GM18858 (cell line): ENCODE data around the gene SCN8A.
"Not testable (repeated sequence)": the region's sequence is repeated elsewhere in the genome, so short reads cannot be mapped to it uniquely, and the experiment has no call there.

Experiments
- ATAC-seq: cut with Tn5 transposase; IDR thresholded peaks from one replicate; pipeline ENCODE4 v1.9.1; 2021; ENCODE audit not compliant: unreplicated experiment

Gene SCN8A

GRCh38 chr12:51759175-51759574, 168.1 kb downstream of the SCN8A start:
- no peak for ATAC-seq

GRCh38 chr12:51759695-51760094, 168.7 kb downstream of the SCN8A start:
- ATAC-seq, result no peak

GRCh38 chr12:51760231-51760630, 169.2 kb downstream of the SCN8A start:
- ATAC-seq, result no peak

DNA sequence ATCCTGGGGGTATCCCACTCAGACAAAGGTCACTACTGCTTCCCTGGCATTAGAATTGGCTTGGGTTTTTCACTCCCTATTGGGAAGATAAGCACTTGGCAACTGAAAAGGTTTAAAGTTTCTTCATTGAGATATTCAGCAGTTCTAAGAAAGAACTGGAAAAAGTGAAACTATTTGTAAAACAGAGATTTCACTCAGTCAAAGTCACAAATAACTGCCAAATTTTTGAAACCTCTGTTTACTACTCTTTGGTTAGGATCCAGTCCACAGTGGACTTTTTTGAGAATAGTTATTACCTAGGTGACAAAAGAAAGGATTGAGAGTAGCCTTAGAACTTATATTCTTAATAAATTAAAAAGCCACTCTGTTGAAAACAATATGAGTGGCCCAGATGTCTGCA, 172.7 kb downstream of the SCN8A start:
- no peak for ATAC-seq

DNA sequence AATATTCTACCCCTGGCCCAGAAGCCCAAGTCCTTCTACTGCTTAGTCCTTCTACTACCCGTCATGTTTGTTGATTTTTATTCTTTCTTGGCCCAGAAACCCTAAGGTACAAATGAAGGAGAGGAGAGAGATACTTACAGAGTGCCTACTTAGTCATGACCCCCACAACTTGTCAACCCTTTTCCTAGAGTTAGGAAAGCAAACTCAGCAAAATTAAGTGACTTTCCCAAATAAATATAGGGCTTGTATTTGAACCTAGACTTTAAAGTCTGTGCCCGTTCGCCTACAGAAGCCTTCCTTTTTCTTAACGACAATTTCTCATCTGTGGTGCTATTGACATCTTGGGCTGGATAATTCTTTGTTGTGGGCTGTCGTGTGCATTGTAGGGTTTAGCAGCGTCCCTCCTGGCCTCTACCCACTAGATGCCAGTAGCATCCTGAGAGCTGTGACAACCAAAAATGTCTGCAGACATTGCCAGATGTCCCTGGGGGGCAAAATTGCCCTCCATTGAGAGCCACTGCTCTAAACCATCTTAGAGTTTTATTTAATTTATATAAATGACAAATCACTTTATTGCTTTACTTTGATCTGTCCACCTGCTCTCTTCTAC, 175.1 kb downstream of the SCN8A start:
- no peak for ATAC-seq

- no peak for ATAC-seq
Measured at GRCh38 chr12:51771008-51771407, 180.0 kb downstream of the SCN8A start.

DNA sequence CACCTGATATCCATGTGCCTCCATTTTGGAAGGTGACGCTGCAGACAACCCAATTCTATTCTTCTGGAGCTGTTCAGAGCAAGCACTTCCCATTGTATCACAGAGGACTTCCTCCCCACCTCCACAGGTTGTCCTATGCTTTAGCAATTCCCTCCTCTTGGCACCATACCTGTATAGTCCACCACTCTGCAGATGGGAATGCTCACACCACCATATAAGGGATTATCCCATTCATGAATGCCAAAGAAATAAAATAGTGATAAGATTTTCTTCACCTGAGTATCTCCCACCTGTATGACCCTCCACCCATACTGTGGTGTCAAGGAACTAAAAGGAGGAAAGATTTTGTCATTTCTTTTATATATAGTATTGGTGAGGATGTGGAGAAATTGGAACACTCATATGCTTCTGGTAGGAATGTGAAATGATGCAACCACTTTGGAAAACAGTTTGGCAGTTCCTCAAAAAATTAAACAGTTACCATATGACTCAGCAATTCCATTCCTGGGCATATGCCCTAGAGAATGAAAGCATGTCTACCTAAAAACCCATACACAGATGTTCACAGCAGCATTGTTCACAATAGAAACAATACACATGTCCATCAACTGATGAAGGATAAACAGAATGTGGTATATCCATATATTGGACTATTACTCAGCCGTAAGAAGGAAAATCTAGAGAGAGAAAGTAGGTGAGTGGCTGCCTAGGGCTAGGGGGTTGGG, 182.3 kb downstream of the SCN8A start:
- no peak for ATAC-seq

- ATAC-seq, result no peak
Measured at GRCh38 chr12:51774933-51775332, 183.9 kb downstream of the SCN8A start.

GRCh38 chr12:51777457-51777856, 186.4 kb downstream of the SCN8A start:
- ATAC-seq, result no peak

DNA sequence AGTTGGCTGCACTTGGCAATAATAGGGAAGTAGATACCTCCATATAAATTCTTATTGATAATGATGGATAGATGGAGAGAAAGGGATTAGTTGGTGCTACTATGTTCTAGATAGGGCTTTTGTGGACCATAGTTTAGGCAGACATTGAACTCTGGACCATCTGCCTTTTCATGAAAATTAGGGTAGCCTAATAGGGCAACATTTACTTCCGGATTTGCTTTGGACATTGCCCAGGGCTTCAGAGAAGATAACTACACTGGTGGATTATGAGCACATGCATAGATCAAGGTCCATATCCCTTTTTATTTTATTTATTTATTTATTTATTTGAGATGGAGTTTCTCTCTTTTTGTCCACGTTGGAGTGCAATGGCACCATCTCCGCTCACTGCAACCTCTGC, 186.9 kb downstream of the SCN8A start:
- ATAC-seq, result no peak

DNA sequence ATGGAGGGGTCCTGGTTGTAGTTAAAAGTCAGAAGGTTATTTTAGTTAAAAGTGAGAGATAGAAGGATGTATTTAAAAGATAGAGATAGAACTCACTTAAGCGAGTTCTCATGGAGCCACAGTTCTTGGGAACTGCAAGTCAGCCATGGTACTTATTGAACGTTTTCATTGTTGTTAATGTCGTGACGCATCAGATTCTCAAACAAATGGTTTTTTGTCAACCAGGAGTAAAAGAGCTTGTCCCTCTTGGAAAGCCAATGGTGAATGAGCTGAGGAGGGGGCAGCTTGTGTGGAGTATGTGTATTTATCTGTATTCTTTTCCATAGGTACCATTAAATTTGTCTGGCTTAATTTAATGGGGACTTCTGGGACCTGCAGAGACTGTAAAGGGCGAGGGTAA, 188.8 kb downstream of the SCN8A start:
- no peak for ATAC-seq

GRCh38 chr12:51784688-51785087, 193.7 kb downstream of the SCN8A start:
- no peak for ATAC-seq

DNA sequence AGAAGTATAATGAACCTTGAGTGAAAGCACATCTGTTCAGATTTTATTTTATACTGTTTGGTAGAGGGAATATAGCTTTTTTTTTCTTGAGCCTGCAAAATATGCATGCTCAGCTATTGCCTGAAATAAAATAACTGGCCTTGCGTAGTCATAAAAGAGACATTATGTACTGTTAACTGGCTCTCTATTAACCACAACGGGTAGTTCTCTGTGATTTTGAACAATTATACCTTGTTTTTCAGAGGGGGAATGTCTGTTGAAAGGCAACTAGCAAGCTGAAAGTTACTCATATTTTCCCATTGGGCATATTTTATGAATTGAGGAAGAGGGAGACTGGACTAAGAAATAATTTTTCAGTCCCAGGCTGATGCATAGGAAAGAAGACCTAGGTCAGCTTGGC, 194.9 kb downstream of the SCN8A start:
- no peak for ATAC-seq

GRCh38 chr12:51788876-51789275, 197.8 kb downstream of the SCN8A start:
- ATAC-seq, result no peak

DNA sequence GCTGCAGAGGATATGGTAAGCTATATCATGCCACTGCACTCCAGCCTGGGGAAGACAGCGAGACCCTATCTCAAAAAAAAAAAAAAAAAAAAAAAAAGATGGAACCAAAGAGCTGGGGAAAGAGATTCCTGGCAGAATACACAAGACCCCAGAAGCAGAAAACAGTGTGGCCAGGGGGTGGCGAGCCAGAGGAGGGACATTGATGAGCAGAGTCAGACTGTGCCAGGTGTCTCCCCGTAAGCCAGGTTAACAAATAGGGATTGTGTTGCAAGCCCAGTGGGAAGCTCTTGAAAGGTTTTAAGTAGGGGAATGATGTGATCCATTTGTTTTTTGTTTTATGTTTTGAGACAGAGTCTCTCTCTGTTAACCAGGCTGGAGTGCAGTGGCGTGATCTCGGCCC, 201.4 kb downstream of the SCN8A start:
- no peak for ATAC-seq

DNA sequence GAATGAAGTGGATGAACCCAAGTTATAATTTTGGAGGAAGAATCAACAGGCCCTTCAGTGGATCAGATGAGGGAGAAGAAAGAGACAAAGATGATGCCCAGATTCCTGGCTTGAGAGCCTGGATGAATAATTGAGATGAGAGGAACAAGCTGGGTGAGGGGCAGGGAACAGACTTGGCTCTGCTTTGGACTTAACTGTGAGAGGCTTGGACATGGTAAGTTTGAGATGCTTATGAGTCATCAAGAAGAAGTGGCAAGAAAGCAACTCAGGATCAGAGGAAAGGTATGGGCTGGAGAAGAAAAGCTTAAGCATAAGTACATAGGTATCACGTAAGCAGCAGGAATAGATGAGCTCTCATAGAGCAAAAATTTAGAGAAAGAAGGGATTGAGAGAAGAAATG, 202.2 kb downstream of the SCN8A start:
- no peak for ATAC-seq

- ATAC-seq, result no peak
Measured at GRCh38 chr12:51797301-51797700, 206.3 kb downstream of the SCN8A start.

- ATAC-seq, result not testable (repeated sequence)
Measured at GRCh38 chr12:51798051-51798450, 207.0 kb downstream of the SCN8A start.

- ATAC-seq, result no peak
Measured at GRCh38 chr12:51798501-51798900, 207.5 kb downstream of the SCN8A start.

DNA sequence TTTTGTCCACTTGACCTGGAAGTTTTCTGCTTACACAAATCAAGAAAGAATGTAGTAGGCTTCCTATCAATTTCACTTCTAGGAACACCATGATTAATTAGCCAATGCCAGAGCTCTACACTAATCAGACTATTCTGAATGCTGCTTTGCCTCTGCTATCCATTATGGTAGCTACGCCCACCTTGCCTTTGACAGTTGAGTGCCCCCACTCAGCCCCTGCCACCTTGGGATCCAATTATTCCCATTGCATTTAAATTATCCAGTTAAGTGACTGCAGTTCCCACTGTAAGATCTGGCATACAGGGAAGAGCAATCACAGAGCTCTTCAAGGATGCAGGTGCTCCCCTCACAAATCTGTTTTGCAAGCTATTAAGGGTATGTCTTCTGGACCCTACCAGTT, 210.0 kb downstream of the SCN8A start:
- no peak for ATAC-seq

DNA sequence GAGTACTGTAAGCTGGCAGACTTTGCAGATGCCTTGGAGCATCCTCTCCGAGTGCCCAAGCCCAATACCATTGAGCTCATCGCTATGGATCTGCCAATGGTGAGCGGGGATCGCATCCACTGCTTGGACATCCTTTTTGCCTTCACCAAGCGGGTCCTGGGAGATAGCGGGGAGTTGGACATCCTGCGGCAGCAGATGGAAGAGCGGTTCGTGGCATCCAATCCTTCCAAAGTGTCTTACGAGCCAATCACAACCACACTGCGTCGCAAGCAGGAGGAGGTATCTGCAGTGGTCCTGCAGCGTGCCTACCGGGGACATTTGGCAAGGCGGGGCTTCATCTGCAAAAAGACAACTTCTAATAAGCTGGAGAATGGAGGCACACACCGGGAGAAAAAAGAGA, 215.9 kb downstream of the SCN8A start:
- no peak for ATAC-seq

DNA sequence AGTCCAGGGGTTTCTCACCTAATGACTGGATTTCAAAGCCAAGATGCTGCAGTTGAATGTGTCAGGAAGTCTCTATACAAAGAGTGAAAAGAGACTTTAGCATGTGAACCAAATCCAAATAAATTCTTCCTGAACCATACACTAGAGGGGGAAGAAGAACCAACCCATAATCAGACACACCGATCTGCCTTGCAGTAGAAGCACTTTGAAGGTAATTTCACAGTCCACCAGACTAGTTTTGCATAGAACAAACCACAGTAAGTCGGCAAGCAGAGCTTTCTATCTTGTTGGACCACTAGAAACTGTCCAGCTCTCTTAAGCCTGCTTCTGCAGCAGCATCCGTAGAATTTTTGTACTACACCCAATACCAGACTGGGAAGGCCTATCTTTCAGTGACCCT, 218.2 kb downstream of the SCN8A start:
- no peak for ATAC-seq
